PFSK-1 (cell line): Measurements from ENCODE around the gene COL25A1.

Experiments used
- FOXP2 ChIP-seq: optimal IDR thresholded peaks from 2 replicates; pipeline ENCODE3; 2011; ENCODE audit warnings: borderline replicate concordance, control low read depth, inconsistent platforms; ENCODE audit not compliant: insufficient read depth; ENCODE audit errors: extremely low read length, extremely low read depth
- POLR2AphosphoS5 ChIP-seq: IDR thresholded peaks from 2 replicates; pipeline ENCODE4 v1.6.1; 2012; ENCODE audit warnings: low read depth, mild to moderate bottlenecking, control low read depth, low read length, moderate library complexity
- REST ChIP-seq, 2 experiments: IDR thresholded peaks; 2 replicates each; pipeline versions ENCODE4 v1.6.1 to v1.8.0; 2011 to 2012; ENCODE audit warnings: low read depth in 2 of 2, low read length in 2 of 2, control low read depth in 1 of 2, inconsistent platforms in 1 of 2, mild to moderate bottlenecking in 1 of 2, moderate library complexity in 1 of 2; ENCODE audit not compliant: insufficient read depth in 1 of 2
- SIN3A ChIP-seq: IDR thresholded peaks from 2 replicates; pipeline ENCODE4 v1.6.1; 2012; ENCODE audit warnings: mild to moderate bottlenecking, low read length, moderate library complexity, borderline replicate concordance; ENCODE audit not compliant: insufficient read depth
- TAF1 ChIP-seq: IDR thresholded peaks from 2 replicates; pipeline ENCODE4 v1.6.1; 2012; ENCODE audit warnings: low read length, control low read depth, borderline replicate concordance; ENCODE audit not compliant: insufficient read depth

COL25A1 gene

GRCh38 chr4:109005523-109005922 lies 296.9 kb downstream of the COL25A1 start:
- TF ChIP-seq SIN3A (no peak), FOXP2 (no peak), REST (IDR thresholded peaks at IDR 0.05; ENCODE audit: insufficient read depth in 1 of 2, low read depth in 2 of 2, low read length in 2 of 2) (no peak), TAF1 (no peak), POLR2AphosphoS5 (no peak)

GRCh38 chr4:109004418-109004817 lies 298.0 kb downstream of the COL25A1 start:
- no peak for TF ChIP-seq POLR2AphosphoS5
- no peak for TF ChIP-seq SIN3A
- no peak for TF ChIP-seq FOXP2
- no peak for TF ChIP-seq REST (IDR thresholded peaks at IDR 0.05; ENCODE audit: insufficient read depth in 1 of 2, low read depth in 2 of 2, low read length in 2 of 2)
- no peak for TF ChIP-seq TAF1

DNA sequence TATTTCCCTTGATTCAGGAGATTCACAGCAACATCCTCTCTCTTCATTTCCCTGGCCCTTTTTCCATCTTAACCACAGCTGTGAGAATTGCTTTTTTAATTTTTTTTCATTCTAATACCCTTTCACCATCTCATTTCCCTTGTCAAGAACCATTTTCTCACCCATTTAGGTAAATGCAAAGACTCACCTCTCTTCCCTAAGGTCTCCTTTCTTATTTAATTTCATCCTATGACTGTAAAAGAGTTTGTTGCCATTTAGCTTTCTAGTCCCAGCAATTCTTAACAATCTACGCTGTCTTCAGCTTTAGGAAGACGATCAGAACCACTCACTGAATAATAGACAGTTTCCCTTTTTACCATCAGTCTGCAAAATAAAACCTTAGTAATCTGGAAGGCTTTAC lies 298.5 kb downstream of the COL25A1 start:
- TF ChIP-seq SIN3A (no peak), POLR2AphosphoS5 (no peak), FOXP2 (no peak), TAF1 (no peak), REST (IDR thresholded peaks at IDR 0.05; ENCODE audit: insufficient read depth in 1 of 2, low read depth in 2 of 2, low read length in 2 of 2) (no peak)

DNA sequence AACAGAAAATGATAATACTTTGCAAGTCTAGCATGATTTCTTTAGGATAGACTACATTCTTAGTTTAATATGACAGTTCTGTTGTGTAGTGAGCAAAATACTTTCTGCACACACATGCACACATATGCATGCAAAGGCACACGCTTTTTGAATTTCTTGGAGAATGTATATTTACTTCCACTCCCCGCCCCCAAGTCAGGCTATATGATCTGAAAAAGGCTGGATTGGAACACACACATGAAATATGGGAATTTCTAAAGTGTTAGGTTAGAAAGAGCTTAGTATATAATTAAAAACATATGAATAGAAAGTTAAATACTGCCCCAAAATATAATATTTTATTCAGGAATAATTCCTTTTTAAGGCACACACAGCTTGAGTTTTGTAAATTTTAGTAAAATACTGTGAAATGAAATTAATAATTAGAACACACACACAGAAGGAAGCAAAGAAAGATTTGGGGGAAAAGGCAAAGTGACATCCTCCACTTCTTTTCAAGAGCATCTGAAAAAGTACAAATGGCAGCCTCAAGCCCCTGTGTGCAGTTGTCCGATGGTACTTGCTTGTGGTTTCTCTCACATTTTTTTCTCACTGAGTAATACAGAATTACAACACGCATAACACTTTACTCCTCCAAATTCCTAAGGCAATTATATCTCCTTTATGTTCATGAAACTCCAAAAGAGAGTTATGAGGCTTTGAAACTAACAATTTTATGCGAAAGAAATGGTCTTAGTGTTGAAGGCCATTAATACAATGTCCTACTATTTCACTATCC lies 310.7 kb downstream of the COL25A1 start:
- no peak for TF ChIP-seq REST (IDR thresholded peaks at IDR 0.05; ENCODE audit: insufficient read depth in 1 of 2, low read depth in 2 of 2, low read length in 2 of 2)

DNA sequence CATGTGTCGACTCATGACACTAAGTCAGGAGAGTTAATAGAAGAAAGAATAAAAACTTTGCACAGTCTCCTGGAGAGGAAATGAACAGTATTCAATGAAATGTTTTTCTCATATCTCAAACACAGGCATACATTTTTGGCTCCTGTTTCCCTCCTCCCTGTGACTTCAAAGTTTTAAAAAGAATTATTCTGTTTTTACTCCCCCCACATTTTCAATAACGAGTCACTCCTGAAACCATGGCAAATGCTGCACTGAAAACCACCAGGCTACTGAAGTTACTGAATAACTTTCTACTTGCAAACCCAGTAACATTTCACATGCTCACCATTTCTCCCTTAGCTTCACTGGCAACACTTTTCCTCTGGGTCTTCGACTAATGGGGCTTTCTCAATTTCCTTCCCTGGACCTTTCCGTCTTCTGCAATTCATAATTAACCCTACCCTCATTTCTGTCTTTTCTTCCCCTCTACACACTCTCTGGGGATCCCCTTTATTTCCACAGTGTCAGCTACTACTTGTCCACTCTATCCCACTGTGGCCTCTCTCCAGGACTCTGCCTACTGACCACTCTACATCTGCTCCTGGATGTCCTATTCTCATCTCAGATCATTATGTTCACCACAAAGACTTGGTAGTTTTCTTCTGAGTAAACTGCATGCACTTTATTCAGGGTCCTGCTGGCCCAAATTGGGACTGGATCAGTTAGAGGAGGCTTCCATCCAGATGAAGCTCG lies 313.8 kb downstream of the COL25A1 start:
- TF ChIP-seq TAF1 (no peak), SIN3A (no peak), REST (IDR thresholded peaks at IDR 0.05; ENCODE audit: insufficient read depth in 1 of 2, low read depth in 2 of 2, low read length in 2 of 2) (no peak), FOXP2 (no peak), POLR2AphosphoS5 (no peak)
